ENCODE data around the gene PAXX.

GRCh38 chr9:137002646-137003041, 10.4 kb downstream of the PAXX start:
- TF ChIP-seq CTCF (conservative IDR thresholded peaks at IDR 0.05; ENCODE audit: low read depth, low read length) = no peak
- TF ChIP-seq EZH2 (IDR thresholded peaks at IDR 0.05; ENCODE audit: low read length, unreplicated experiment) = no peak
